Activated naive CD8-positive, alpha-beta T cell treated with anti-CD3 and anti-CD28 coated beads for 36 hours (primary cell): Measurements from ENCODE around the gene NPNT. TPM values are rescaled to one million over a fixed set of nuclear protein-coding genes. Genes with fewer than 3 reads are reported as not detected.

Source experiments
- DNase-seq: peaks from one replicate; pipeline ENCODE4 v3.0.0; 2021
- H3K27ac Mint-ChIP-seq: one replicate; pipeline ENCODE4 v1.8.0; 2022; ENCODE audit warnings: mild to moderate bottlenecking, moderate library complexity, mixed read lengths
- H3K27me3 Mint-ChIP-seq: one replicate; pipeline ENCODE4 v1.8.0; 2022; ENCODE audit warnings: mild to moderate bottlenecking, mixed read lengths
- H3K36me3 Mint-ChIP-seq: one replicate; pipeline ENCODE4 v1.8.0; 2021; ENCODE audit warnings: mild to moderate bottlenecking, mixed read lengths
- H3K4me1 Mint-ChIP-seq: one replicate; pipeline ENCODE4 v1.8.0; 2021; ENCODE audit warnings: mixed read lengths
- H3K4me3 Mint-ChIP-seq: one replicate; pipeline ENCODE4 v1.8.0; 2022; ENCODE audit warnings: mild to moderate bottlenecking, moderate library complexity, mixed read lengths
- H3K9me3 Mint-ChIP-seq: one replicate; pipeline ENCODE4 v1.8.0; 2022; ENCODE audit warnings: mixed read lengths
- total RNA-seq, 2 experiments: library from RNA; stranded (reverse); gene quantifications; one replicate each; pipeline ENCODE4 v1.2.3, GENCODE V29; 2021

NPNT gene
- total RNA-seq, 2 experiments from 2014 or later = not detected

DNA sequence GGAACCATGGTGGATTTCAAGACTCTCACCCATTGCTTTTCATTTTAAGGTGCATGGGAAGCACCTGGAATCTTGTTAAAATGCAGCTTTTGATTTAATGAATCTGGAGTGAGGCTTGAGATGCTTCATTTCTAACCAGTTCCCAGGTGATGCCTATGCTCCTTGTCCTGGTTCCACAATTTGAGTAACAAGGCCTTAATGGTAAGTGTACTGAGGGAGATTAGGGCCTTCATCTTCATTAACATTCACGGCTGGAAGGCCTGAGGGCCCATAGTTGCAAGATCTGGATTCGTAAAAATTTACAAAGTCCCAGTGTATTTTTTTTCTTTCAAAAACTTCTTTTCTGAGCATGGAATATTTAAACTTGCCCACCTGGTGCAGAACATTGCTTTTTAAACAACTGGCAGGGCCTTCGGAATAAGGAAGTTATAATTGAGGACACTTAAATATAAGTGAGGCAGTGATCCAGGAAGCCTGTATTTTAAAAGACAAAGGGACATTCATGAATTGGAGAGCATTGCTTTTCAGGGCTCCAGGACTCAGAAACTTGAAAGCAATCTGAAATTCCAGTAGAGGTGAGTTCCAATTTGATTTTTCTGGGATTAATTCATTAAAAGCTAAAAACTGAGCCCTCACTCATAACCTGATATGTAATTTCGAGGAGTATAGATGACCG, 77.8 kb downstream of the NPNT start:
- Mint-ChIP-seq H3K9me3 (no peaks in the 10 kb centered on the region), H3K36me3 (no peaks in the 10 kb centered on the region), H3K27me3 (peaks cover 7% of the 10 kb centered on the region), H3K27ac (no peak overlapping the region), H3K4me3 (no peak overlapping the region), H3K4me1 (no peaks in the 10 kb centered on the region)
- no peak for DNase-seq

DNA sequence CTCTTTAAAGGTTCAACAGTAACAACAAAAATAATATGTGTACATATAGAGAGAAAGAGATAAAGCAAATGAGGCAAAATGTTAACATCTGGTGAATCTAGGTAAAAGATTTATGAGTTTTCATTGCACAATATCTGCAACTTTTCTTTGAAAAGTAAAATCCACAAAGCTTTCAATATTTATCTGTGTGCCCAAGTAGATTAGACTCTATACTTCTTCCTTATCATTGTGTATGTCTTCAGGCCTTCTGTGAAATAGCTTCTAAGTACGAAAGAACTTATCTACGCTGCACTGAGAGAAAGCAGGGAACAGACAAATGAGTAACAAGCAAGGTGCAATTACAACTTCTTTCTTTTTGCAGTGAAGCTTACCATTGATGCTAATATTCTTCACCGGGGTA, 81.6 kb downstream of the NPNT start:
- no peak overlapping the region for H3K27ac Mint-ChIP-seq
- H3K36me3 Mint-ChIP-seq = no peaks in the 10 kb centered on the region
- H3K9me3 Mint-ChIP-seq = peaks cover under 1% of the 10 kb centered on the region
- DNase-seq = no peak
- H3K4me1 Mint-ChIP-seq = no peaks in the 10 kb centered on the region
- H3K4me3 Mint-ChIP-seq = no peak overlapping the region
- H3K27me3 Mint-ChIP-seq = no peaks in the 10 kb centered on the region

DNA sequence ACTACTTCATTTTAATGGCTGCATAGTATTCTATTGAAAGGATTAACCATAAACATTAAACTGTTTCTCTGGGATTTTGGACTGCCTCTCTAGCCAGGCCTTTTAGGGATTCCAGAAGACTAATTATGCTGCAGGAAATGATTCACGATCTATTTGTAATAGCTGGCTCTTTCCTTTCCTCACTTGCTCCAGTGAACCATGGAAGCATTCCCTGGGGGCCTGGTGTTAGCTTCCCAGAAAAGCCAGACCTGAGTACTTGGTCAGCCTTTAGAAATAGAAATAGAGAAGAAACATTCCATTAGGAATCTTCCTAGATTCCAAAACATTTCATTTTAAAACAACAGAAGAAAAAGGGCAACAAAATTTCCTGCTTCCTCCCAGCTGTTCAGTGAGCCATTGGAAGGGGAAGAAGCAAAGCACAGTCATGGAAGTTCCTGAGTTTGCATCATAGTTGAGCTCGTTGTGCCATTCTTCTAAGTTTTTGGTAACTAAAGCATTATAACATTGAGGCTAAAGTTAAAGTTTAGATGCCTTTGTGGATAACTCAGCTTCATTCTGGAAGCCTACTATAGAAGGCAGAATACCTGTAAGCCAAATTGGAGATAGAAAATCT, 83.5 kb downstream of the NPNT start:
- no peak overlapping the region for H3K4me3 Mint-ChIP-seq
- H3K4me1 Mint-ChIP-seq = no peaks in the 10 kb centered on the region
- H3K27me3 Mint-ChIP-seq = no peaks in the 10 kb centered on the region
- peaks cover 10% of the 10 kb centered on the region for H3K9me3 Mint-ChIP-seq
- no peak overlapping the region for H3K27ac Mint-ChIP-seq
- no peak for DNase-seq
- H3K36me3 Mint-ChIP-seq = no peaks in the 10 kb centered on the region

DNA sequence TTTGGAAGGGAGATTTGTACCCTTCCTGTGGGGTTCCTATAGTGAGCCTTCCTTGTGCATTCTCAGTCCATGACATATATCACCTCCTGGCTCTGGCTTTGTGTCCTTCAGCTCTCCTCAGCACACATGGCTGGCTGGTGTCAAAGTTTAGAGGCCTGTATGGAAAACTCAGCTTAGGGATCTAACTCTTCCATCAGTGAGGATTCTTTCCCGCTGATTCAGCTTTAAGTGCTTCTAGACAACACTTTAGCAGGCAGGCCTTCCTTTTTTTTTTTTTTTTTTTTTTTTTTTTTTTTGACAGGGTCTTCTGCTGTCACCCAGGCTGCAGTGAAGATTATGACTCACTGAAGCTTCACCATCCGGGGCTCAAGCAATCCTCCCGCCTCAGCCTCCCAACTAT, 84.2 kb downstream of the NPNT start:
- DNase-seq = no peak
- peaks cover 10% of the 10 kb centered on the region for H3K9me3 Mint-ChIP-seq
- H3K27ac Mint-ChIP-seq = no peak overlapping the region
- H3K4me3 Mint-ChIP-seq = no peak overlapping the region
- H3K4me1 Mint-ChIP-seq = no peaks in the 10 kb centered on the region
- H3K36me3 Mint-ChIP-seq = no peaks in the 10 kb centered on the region
- no peaks in the 10 kb centered on the region for H3K27me3 Mint-ChIP-seq

DNA sequence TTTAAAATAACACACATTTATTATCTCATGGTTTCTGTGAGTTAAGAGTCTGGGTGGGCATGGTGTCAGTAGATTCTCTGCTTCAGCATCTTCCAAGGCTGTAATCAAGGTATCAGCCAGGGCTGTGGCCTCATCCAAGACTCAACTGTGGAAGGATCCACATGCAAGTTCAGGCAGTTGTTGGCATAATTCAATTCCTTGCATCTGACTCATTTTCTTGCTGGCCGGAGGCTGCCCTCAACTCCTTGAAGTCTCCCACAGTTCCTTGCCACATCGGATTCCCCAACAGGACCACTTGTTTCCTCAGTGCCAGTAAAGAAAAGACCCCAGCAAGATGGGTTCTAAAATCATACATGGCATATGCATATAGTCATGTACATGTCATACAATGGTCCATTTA, 93.4 kb downstream of the NPNT start:
- no peak for DNase-seq
- Mint-ChIP-seq H3K4me3 (no peak overlapping the region), H3K36me3 (no peaks in the 10 kb centered on the region), H3K27me3 (no peaks in the 10 kb centered on the region), H3K9me3 (peaks cover 1% of the 10 kb centered on the region), H3K4me1 (no peaks in the 10 kb centered on the region), H3K27ac (no peak overlapping the region)

DNA sequence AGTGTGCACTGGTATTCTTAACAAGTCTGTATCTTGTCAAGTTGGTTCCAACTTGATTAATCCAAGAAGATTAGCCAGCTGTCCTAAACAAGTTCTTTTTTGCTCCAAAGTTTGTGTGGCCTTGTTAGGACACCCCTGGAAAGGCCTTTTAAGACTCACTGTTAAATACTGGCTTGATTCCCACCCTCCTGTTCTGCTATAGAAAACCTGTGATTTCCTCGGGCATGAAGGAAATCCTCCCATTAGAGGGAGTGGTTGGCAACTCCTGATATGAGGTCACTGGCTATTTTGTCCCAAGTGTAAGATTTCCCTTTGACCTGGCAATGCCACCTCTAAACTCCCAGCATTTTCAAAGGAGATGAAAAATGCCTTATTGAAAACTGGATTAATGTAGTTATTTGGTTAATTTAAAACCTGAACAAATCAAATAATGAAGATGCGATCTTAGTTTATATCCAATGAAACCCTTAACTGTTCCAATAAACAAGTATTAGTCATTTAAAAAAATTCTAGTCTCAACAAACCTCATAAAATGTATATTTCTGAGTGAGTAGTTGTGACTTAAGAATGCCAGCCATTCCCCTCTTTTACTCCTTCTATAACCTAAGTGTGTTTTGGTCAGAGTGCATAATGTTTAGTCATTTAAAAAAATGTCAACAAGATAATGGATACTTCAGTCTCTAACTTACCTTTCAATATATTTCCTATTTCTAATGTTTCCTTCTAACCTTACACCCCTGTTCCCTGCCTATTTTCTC, 94.4 kb downstream of the NPNT start:
- Mint-ChIP-seq H3K36me3 (no peaks in the 10 kb centered on the region), H3K9me3 (no peaks in the 10 kb centered on the region), H3K4me3 (no peak overlapping the region), H3K27ac (no peak overlapping the region), H3K27me3 (no peaks in the 10 kb centered on the region), H3K4me1 (no peaks in the 10 kb centered on the region)
- no peak for DNase-seq

DNA sequence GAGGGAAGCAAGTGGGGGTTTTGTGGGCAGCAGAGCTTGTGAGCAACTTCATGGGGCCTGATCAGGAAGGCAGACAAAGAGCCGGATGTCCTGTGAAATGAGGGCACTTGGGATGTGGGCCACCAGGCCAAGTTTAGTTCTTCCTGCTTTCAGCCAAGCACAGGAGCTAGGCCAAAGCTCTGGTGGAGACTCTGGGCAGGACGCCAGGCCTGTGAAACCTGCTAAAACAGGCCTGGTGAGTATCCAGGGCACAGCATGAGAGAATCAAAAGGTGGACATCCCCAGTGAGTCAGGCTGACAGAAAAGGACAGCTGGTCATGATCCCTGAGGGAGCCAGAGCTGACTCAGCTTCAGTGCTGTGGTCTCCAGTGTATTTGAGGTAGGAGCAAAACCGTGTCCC, 95.7 kb downstream of the NPNT start:
- no peak overlapping the region for H3K4me3 Mint-ChIP-seq
- H3K4me1 Mint-ChIP-seq = no peaks in the 10 kb centered on the region
- no peaks in the 10 kb centered on the region for H3K27me3 Mint-ChIP-seq
- H3K27ac Mint-ChIP-seq = no peak overlapping the region
- DNase-seq = no peak
- H3K9me3 Mint-ChIP-seq = no peaks in the 10 kb centered on the region
- no peaks in the 10 kb centered on the region for H3K36me3 Mint-ChIP-seq

DNA sequence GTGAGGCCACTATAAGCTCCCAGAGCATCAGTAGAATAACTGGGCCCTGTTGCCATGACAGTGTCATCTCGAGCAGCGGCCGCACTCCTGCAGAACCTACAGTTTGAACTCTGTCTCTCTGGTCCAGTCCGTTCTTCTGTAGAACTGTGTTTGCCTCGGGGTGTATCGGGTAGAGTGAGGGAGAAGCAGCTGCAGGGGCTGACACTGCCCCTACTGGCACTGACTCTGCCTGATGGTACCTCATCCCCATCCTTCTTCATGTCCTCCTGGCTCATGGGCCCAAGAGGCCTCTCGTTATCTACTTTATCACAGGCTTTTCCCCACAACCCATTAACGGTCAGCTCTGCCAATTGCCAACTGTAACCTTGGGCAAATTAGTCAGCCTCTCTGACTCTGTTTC, 96.5 kb downstream of the NPNT start:
- no peak overlapping the region for H3K4me3 Mint-ChIP-seq
- DNase-seq = no peak
- H3K4me1 Mint-ChIP-seq = no peaks in the 10 kb centered on the region
- no peaks in the 10 kb centered on the region for H3K9me3 Mint-ChIP-seq
- H3K27ac Mint-ChIP-seq = no peak overlapping the region
- H3K27me3 Mint-ChIP-seq = no peaks in the 10 kb centered on the region
- H3K36me3 Mint-ChIP-seq = no peaks in the 10 kb centered on the region

DNA sequence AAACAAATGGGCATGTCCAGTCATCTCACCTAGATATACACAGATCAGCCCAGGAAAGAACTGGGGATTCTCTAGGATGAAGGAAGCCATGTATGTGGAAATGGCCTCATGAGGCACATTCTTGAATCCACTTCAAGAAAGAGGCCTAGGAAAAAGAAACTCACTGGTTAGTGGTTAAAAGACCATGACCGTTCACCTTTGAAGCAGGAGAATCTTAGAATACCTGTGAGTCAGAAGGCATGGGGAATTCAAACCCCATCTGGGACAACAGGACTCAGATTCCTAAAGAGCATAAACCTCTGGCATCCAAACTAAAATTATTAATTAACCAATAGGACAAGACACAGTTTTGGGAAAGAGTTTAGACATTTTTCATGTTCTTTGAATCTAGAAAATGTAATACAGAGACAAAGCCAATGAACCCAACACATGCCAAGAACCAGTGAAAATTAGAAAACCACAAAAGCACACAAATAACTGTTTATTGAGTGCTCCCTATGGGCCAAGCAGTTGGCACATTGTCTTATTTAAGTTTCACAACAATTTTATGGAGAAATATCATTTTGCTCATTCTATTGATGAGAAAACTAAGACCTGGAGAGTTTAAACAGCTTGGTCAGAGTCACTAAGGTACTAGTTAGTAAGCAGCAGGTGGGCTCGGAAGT, 97.5 kb downstream of the NPNT start:
- Mint-ChIP-seq H3K9me3 (no peaks in the 10 kb centered on the region), H3K36me3 (no peaks in the 10 kb centered on the region), H3K27ac (no peak overlapping the region), H3K4me1 (no peaks in the 10 kb centered on the region), H3K4me3 (no peak overlapping the region), H3K27me3 (no peaks in the 10 kb centered on the region)
- DNase-seq = no peak

DNA sequence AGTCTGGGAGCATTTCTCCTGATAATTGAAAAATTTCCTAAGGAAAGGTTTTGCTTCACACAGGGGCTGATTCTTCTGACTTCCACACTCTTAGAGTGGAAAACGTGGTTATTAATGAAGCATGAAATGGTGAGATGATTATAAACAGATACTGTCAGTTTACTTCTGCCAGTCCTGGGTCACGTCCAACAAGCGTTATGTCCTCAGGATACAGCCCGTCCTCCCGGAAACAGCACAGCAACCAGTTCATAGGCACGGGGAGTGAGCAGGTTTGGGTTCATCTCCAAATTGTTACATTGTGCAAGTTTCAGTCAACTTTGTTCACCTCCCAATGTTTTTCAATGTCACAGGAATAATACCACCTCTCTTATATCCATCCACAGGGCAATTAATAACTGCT, 98.8 kb downstream of the NPNT start:
- Mint-ChIP-seq H3K27ac (no peak overlapping the region), H3K4me3 (no peak overlapping the region), H3K27me3 (no peaks in the 10 kb centered on the region), H3K36me3 (no peaks in the 10 kb centered on the region), H3K4me1 (no peaks in the 10 kb centered on the region), H3K9me3 (no peaks in the 10 kb centered on the region)
- DNase-seq = no peak

DNA sequence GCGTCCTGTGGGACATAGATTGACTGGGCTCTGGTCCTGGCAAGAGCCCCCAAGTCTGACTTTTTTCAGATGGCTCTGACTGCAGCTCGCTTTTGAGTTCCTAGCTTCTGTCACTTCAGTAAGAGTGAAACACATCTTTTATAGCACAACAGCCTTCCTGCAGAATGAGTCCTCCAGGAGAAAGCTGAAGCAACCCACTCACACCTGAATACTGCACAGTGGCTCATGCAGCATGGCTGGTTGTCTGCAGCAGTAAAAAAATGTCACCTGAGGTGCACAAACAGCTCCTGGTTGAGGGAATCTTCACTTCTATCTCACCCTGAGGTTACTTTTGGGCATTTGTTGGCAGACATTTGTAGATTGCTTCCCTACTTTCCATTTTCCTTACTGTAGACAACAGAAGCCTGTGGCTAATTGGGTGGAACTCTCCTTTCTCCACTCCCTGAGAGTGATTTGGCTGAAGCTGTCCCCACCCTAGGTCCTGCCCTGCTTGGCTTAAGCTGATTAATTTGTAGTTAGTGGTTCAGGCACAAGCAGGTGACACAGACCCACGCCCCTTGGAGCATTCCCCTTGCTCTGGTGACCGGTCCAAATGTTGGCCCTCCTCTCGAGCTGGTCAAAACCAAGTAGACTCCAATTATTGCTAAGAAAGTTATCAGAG, 99.7 kb downstream of the NPNT start:
- Mint-ChIP-seq H3K36me3 (no peaks in the 10 kb centered on the region), H3K27ac (no peak overlapping the region), H3K27me3 (no peaks in the 10 kb centered on the region), H3K9me3 (no peaks in the 10 kb centered on the region), H3K4me1 (no peaks in the 10 kb centered on the region), H3K4me3 (no peak overlapping the region)
- DNase-seq = no peak

DNA sequence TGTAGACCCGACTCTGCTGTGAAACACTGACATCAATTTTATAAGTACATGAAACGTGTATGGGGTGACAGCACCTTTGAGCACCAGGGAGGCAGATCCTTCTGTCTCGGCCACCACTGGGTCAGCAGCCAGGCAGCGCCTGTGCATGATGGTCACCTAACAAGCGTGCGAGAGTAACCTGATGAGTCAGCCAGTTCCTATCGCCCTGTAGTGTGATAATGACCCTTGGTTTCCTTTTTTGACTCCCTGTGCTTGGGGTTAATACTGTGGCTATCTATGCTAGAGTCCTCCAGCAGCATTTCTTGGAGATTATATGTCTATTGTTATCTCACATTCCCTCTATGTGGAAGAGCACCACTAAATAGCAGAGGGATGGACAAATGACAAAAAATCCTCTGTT, 101.6 kb downstream of the NPNT start:
- no peak overlapping the region for H3K27ac Mint-ChIP-seq
- no peaks in the 10 kb centered on the region for H3K27me3 Mint-ChIP-seq
- no peaks in the 10 kb centered on the region for H3K36me3 Mint-ChIP-seq
- H3K4me1 Mint-ChIP-seq = peaks cover 4% of the 10 kb centered on the region
- H3K9me3 Mint-ChIP-seq = no peaks in the 10 kb centered on the region
- H3K4me3 Mint-ChIP-seq = no peak overlapping the region
- no peak for DNase-seq

DNA sequence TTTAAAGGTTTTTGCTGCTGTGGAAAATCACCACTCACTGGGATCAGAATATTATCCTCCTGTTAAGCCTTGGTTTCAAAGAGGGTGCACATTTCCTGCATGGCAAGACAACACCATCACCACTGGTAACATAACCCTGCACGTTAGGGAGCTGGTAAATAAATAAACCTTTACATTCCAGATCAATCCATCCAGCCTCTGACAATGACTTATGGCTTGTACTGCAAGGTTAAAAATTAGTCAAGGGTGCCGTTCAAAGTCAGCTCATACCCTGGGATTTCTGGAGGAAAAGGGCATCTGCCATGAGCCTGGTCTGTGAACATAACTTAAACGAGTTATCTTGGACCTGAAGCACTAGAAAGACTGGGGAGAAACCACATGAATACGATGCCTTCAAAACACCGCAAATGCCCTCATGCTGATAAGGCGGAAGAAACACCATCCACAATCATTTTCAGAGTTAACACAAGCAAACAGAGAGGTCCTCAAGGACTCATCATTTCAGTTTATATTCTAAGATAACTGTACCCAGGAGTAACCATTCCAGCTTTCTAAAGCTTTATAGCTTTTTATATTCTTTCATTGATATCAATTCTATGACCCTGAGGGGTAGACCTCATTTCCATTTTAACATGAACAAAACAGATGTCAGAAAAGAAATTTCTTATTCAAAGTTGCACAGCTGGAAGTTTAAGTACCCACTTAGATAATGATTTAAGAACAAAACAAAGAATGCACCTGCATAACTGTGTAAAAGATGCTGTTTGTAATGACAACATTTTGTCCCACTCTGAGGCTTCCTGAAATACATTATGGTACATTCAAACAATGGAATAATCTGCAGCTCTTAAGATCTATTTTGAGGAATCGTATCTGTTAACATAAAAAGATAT, 103.1 kb downstream of the NPNT start:
- Mint-ChIP-seq H3K9me3 (no peaks in the 10 kb centered on the region), H3K4me3 (no peak overlapping the region), H3K27me3 (no peaks in the 10 kb centered on the region), H3K4me1 (peaks cover 5% of the 10 kb centered on the region), H3K36me3 (no peaks in the 10 kb centered on the region), H3K27ac (no peak overlapping the region)
- no peak for DNase-seq

DNA sequence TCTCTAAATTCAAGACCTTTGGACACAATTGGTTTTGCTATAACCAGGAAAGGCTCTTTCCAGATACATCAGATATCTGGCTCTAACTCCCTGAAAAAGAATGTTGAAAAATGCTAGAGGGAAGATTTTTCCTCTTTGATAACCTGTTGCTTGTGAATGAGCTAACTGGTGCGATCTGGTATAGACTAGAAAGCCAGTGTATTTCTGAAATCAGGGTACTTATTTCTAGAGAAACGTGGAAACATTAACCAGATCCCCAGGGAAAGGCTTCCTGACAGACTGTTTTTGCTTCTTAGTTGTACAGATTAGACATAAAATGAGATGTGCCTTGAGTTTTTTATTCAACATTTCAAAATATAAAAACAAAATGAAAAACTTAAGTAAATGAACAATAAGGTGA, 107.7 kb downstream of the NPNT start:
- Mint-ChIP-seq H3K4me3 (no peak overlapping the region), H3K27ac (no peak overlapping the region), H3K9me3 (no peaks in the 10 kb centered on the region), H3K4me1 (peaks cover 5% of the 10 kb centered on the region), H3K27me3 (no peaks in the 10 kb centered on the region), H3K36me3 (no peaks in the 10 kb centered on the region)
- no peak for DNase-seq
